Medulla oblongata (tissue), 1 donor: ENCODE data around the gene TXLNA.
A peak's percentile ranks its signal among the peaks of the same experiment; 100 is the strongest.

Experiments used
- DNase-seq: peaks from one replicate; pipeline ENCODE4 v3.0.0-alpha.2; 2015; ENCODE audit errors: extremely low spot score

TXLNA gene

GRCh38 chr1:32184650-32185049, 5.2 kb downstream of the TXLNA start:
- DNase-seq = no peak

GRCh38 chr1:32186077-32186476, 6.6 kb downstream of the TXLNA start:
- no peak for DNase-seq

GRCh38 chr1:32186491-32186890, 7.0 kb downstream of the TXLNA start:
- no peak for DNase-seq

GRCh38 chr1:32187850-32188249, 8.4 kb downstream of the TXLNA start:
- DNase-seq = no peak

DNA sequence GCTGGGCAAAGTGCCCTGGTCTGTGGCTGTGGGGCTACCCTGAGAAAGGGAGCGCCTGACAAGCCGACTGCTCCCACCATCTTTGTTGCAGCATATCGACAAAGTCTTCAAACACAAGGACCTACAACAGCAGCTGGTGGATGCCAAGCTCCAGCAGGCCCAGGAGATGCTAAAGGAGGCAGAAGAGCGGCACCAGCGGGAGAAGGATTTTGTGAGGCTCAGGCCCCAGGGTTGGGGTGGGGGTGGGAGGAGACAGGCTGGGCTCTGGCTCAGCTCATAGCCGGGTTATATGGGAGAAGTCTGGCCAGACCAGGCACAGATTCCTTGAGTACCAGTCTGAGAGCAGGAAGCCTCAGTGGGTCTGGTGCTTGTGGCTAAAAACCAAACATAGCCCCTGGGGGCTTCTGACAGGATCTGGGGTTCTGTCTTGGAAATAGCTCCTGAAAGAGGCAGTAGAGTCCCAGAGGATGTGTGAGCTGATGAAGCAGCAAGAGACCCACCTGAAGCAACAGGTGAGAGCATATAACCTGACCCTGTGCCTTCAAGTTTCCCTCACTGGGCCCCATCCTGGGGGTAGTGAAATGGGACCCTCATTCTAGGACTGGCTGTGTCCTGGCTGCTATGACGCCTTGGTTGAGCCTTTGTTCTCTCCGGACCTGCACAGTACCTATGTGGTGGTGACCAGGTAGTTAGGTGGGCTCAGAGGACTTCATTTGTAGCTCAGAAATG, 12.9 kb downstream of the TXLNA start:
- no peak for DNase-seq

DNA sequence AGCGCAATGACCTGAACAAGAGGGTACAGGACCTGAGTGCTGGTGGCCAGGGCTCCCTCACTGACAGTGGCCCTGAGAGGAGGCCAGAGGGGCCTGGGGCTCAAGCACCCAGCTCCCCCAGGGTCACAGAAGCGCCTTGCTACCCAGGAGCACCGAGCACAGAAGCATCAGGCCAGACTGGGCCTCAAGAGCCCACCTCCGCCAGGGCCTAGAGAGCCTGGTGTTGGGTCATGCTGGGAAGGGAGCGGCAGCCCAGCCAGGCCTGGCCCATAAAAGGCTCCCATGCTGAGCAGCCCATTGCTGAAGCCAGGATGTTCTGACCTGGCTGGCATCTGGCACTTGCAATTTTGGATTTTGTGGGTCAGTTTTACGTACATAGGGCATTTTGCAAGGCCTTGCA, 15.5 kb downstream of the TXLNA start:
- no peak for DNase-seq

DNA sequence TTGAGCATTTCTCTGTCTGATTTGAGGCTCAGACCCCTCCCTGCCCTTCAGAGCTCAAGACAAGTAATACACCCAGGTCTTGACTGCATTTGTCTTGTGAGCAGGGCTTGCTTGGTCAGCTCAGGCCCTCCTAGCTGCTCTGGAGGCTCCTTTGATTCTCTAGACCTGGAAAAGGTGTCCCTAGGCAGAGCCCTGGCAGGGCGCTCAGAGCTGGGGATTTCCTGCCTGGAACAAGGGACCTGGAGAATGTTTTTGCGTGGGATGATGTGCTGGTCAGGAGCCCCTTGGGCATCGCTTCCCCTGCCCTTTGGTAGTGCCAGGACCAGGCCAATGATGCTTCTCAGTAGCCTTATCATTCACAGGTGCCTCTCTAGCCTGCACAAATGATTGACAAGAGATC, 16.1 kb downstream of the TXLNA start:
- DNase-seq = no peak

- no peak for DNase-seq
Observed at GRCh38 chr1:32195972-32196823, 16.7 kb downstream of the TXLNA start.

GRCh38 chr1:32197074-32197473, 17.6 kb downstream of the TXLNA start:
- no peak for DNase-seq

- no peak for DNase-seq
Observed at GRCh38 chr1:32197837-32198236, 18.4 kb downstream of the TXLNA start.

GRCh38 chr1:32198237-32199042, 19.0 kb downstream of the TXLNA start:
- DNase-seq = no peak

DNA sequence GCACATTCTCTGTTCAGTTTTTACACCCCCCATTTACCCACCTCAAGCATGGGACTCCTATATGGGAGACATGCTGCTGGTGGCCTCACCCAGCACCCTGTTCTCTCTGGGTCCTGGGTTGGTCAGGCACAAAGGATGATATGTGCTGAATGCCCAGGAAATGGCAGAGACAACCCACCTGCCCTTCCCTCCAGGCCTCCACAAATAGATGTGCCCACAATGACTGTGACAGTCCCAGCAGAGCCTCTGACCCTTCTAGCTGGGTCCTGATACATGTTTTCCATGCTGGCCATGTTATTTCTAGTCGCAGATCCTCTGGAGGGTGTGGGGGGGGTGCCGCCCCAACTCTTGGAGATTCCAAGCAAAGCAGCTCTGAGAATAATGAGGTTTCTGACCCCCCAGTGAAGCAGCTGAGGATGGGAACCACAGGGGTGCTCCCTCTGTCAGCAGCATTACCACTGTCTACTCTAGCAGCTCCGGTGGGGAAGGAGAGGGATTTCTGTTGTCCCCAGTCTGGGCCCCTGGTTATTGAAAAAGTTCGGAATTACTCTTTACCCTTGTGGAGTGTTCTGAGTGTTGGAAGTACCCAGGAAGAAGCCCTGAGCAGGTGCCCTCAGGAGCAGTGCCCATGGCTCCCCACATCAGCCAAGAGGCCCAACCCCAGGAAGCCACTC, 19.7 kb downstream of the TXLNA start:
- no peak for DNase-seq

GRCh38 chr1:32199717-32200072, 20.2 kb downstream of the TXLNA start:
- DNase-seq = peak; percentile 59

GRCh38 chr1:32200226-32201010, 20.9 kb downstream of the TXLNA start, which contains the start of gene CCDC28B:
Gene CCDC28B (plus strand): TSS chr1:32200595. CDS start chr1:32201936, 1,341 bp downstream.
- peak; percentile 69 for DNase-seq

- DNase-seq = peak; percentile 53
Observed at GRCh38 chr1:32201011-32201855, 21.8 kb downstream of the TXLNA start.

DNA sequence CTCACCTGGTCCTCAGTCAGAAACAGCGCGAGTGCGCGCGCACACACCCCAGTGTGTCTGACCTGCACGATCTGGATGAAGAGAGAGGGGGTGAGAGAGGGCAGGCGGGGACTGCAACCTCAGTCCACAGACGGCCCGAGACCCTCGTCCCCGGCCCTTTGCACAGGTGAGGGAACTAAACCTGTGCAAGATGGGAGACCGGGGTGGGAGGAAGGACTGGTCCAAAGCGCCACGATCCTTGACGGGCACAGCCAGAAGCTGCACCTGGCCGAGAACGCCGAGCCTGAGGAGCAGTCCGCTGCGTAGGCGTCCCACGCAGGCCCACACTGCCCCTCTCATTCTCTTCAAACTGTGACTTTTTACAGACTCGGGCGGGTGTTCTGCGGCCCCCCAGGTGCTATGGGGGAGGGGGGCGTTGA, 25.5 kb downstream of the TXLNA start:
- DNase-seq = no peak

- DNase-seq = peak; percentile 90
Observed at GRCh38 chr1:32205401-32206370, 26.2 kb downstream of the TXLNA start, which contains the start of gene IQCC. Gene IQCC (plus strand): TSS chr1:32205671. CDS start chr1:32205682, 11 bp downstream.

- DNase-seq = no peak
Observed at GRCh38 chr1:32208469-32208868, 29.0 kb downstream of the TXLNA start.
